Measurements from ENCODE around the gene MXRA8. TPM values are rescaled to one million over a fixed set of nuclear protein-coding genes. Genes with fewer than 3 reads are reported as not detected.
A peak's percentile ranks its signal among the peaks of the same experiment; 100 is the strongest.

Gene MXRA8
- total and polyA plus RNA-seq, 9 of the 15 experiments (the other 6 are each of a cell fraction or from before 2014, with no cell fraction given): 0.66 to 11.3 (median 6.3) TPM

DNA sequence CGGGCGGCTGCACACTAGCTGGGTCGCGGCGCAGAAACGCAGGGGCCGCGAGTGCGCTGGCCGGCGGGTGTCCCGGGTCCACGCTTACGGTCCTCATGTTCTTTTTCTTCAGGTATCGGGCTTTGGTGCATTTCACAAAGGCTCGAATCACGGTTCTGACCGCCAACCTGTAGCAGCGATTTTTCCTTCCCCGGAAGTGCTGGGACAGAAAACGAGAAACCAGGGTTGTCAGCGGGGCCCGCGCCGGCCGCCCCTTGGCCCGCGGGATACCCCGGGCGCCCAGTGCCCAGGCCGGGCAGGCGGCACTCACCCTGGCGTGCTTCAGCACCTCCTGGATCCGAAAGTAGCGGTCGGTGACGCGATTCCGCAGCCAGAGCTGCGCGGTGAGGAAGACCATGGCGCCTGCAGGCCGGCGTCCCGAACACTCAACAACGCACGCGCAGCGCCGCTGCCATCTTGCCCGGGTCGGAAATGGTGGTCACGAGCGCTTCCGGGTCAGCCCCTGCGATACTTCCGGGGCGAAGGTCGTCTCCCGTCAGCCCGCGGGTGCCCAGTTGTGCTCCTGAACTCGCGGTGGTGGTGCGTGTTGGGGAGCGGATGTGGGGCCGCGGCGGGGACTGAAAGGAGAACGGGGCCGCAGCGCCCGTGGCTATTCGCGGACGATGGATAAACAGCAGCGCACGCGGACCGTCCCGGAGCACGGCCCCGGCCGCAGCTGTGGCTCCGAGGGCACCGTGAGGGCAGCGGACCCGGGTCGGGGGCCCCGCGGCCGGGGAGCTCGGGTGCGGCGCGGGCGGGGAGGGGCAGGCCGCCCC, 48.7 kb upstream of the MXRA8 start, which contains the start of gene MRPL20 (continued):
- TF ChIP-seq, protein P1, sequence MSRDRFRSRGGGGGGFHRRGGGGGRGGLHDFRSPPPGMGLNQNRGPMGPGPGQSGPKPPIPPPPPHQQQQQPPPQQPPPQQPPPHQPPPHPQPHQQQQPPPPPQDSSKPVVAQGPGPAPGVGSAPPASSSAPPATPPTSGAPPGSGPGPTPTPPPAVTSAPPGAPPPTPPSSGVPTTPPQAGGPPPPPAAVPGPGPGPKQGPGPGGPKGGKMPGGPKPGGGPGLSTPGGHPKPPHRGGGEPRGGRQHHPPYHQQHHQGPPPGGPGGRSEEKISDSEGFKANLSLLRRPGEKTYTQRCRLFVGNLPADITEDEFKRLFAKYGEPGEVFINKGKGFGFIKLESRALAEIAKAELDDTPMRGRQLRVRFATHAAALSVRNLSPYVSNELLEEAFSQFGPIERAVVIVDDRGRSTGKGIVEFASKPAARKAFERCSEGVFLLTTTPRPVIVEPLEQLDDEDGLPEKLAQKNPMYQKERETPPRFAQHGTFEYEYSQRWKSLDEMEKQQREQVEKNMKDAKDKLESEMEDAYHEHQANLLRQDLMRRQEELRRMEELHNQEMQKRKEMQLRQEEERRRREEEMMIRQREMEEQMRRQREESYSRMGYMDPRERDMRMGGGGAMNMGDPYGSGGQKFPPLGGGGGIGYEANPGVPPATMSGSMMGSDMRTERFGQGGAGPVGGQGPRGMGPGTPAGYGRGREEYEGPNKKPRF (IDR thresholded peaks at IDR 0.05; ENCODE audit: low read depth, low read length): no peak
- TF ChIP-seq CCAR2 (IDR thresholded peaks at IDR 0.05; ENCODE audit: low read depth, low read length) (no peak), ZFX (CRISPR knock-in tag; IDR thresholded peaks at IDR 0.05) (peak; percentile 94), SLC30A9 (CRISPR knock-in tag; IDR thresholded peaks at IDR 0.05) (no peak), KAT2B (IDR thresholded peaks at IDR 0.05; ENCODE audit: low read depth, low read length) (no peak), NR2F6 (CRISPR knock-in tag; IDR thresholded peaks at IDR 0.05) (peak; percentile 8), BACH1 (tag; IDR thresholded peaks at IDR 0.05) (no peak), DPF2 (IDR thresholded peaks at IDR 0.05) (no peak), TAL1 (IDR thresholded peaks at IDR 0.05) (no peak), SIX5 (IDR thresholded peaks at IDR 0.05; ENCODE audit: borderline replicate concordance in 1 of 2, insufficient read depth in 1 of 2, low read depth in 1 of 2, low read length in 2 of 2) (peak; percentile 70 to 82), ZNF224 (CRISPR knock-in tag; IDR thresholded peaks at IDR 0.05) (0 out of 2 replicates have a peak, but pooled peaks have one; percentile 19), MECOM (CRISPR knock-in tag; IDR thresholded peaks at IDR 0.05) (no peak), ZNF354B (CRISPR knock-in tag; IDR thresholded peaks at IDR 0.05) (no peak), ZNF175 (CRISPR knock-in tag; IDR thresholded peaks at IDR 0.05; ENCODE audit: low read depth) (no peak; the same call in 1 of the 2 replicates), DIDO1 (tag; IDR thresholded peaks at IDR 0.05; ENCODE audit: low read depth) (peak; percentile 95), EHMT2 (IDR thresholded peaks at IDR 0.05) (no peak), ZNF445 (CRISPR knock-in tag; IDR thresholded peaks at IDR 0.05; ENCODE audit: low read depth) (no peak), ZNF79 (CRISPR knock-in tag; IDR thresholded peaks at IDR 0.05; ENCODE audit: low read depth) (no peak), TRIM24 (IDR thresholded peaks at IDR 0.05) (0 out of 4 replicates have a peak, but pooled peaks of 1 of the 2 experiments have one; percentile 44), NBN (IDR thresholded peaks at IDR 0.05; ENCODE audit: low read depth) (no peak)
- TF ChIP-seq, protein P2, sequence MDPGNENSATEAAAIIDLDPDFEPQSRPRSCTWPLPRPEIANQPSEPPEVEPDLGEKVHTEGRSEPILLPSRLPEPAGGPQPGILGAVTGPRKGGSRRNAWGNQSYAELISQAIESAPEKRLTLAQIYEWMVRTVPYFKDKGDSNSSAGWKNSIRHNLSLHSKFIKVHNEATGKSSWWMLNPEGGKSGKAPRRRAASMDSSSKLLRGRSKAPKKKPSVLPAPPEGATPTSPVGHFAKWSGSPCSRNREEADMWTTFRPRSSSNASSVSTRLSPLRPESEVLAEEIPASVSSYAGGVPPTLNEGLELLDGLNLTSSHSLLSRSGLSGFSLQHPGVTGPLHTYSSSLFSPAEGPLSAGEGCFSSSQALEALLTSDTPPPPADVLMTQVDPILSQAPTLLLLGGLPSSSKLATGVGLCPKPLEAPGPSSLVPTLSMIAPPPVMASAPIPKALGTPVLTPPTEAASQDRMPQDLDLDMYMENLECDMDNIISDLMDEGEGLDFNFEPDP (CRISPR knock-in tag; IDR thresholded peaks at IDR 0.05): no peak
- TF ChIP-seq, protein P3, sequence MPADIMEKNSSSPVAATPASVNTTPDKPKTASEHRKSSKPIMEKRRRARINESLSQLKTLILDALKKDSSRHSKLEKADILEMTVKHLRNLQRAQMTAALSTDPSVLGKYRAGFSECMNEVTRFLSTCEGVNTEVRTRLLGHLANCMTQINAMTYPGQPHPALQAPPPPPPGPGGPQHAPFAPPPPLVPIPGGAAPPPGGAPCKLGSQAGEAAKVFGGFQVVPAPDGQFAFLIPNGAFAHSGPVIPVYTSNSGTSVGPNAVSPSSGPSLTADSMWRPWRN (IDR thresholded peaks at IDR 0.05; ENCODE audit: low read depth): no peak
- TF ChIP-seq, protein P4, sequence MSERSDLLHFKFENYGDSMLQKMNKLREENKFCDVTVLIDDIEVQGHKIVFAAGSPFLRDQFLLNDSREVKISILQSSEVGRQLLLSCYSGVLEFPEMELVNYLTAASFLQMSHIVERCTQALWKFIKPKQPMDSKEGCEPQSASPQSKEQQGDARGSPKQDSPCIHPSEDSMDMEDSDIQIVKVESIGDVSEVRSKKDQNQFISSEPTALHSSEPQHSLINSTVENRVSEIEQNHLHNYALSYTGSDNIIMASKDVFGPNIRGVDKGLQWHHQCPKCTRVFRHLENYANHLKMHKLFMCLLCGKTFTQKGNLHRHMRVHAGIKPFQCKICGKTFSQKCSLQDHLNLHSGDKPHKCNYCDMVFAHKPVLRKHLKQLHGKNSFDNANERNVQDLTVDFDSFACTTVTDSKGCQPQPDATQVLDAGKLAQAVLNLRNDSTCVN (CRISPR knock-in tag; IDR thresholded peaks at IDR 0.05): no peak
